Activated CD8-positive, alpha-beta memory T cell treated with anti-CD3 and anti-CD28 coated beads for 4 hours (primary cell): ENCODE data around the gene PTPA.
"Not testable (repeated sequence)": the region's sequence is repeated elsewhere in the genome, so short reads cannot be mapped to it uniquely, and the experiment has no call there.

ENCODE experiments used
- DNase-seq, 2 donors: peaks; one replicate each; pipeline ENCODE4 v3.0.0-alpha.2; 2020; ENCODE audit warnings: low read depth in 2 of 2

The PTPA gene

DNA sequence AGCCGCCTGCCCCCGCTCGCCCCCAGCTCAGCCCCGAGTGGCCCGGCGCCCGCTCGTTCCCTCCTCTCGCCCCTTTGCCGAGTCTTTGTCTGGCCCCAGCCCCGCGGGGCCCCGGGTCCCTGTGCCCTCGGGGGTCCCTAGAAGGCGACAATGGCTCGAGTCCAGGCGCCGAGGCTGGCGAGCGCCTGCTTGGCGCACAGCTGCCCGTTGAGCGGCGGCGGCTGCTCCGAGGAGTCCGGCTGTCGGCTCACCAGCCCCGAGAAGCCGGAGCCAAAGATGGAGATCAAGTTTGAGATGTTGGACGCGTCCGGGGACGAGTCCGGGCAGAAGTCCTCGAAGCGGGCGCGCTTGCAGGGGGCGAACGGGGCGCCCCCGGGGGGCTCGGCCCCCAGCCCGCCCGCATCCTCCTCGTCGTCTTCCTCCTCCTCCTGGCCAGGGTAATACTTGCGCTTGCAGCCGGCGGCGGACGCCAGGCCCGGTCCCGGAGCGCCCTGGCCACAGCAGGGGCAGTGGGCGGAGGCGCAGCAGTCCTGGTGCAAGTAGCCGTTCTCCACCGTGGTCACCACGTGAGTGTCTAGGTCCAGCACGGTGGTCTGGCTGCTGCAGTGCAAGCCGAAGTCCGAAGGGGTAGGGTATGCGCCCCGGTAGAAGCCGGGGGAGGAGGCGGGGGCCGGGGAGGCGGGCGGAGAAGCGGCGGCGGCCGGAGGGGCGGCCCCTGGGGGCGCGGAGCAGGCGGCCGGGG is 65.7 kb downstream of the PTPA start:
- DNase-seq = no peak

GRCh38 chr9:129177443-129177790 is 66.2 kb downstream of the PTPA start:
- DNase-seq = no peak

DNA sequence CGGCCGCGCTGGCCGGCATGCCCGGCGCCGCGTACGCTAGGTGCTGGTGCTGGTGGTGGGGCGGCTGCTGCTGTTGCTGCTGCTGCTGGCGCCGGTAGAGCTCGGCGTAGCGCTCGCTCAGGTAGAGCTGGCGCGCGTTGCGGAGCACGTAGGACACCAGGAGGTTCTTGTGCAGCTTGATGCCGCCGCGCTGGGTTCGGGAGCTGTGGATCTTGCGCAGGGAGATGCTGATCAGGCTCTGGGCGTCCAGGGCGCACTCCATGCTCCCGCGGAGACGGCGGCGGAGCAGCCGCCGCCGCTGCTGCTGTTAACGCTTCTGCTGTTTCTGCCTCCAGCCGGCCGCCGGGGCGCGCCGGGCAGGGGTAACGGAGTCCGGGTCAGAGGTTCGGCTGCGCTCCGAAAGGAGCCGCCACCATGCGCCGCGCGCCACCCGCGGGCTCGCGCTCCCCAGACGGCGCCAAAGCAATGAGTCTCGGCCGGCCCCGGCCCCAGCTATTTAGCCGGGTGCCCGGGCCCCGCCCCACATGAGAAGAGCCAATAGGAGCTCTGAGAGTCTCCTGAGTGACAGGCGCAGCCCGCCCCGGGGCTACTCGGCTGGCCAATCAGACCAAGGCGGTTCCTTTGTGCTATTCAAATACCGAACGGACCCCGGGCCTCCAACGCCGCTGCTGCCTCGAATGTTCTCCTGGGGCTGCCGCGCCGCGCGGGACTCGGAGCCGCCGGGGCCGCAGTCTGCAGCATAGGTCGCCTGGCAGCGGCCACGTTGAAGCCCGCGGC is 66.8 kb downstream of the PTPA start, which contains the start of gene IER5L:
Gene IER5L, minus strand, starts transcription at position 471 of the 777 bp plus-strand sequence. Its CDS starts 209 bp downstream, at position 262.
- DNase-seq = peak; percentile 88 to 90

DNA sequence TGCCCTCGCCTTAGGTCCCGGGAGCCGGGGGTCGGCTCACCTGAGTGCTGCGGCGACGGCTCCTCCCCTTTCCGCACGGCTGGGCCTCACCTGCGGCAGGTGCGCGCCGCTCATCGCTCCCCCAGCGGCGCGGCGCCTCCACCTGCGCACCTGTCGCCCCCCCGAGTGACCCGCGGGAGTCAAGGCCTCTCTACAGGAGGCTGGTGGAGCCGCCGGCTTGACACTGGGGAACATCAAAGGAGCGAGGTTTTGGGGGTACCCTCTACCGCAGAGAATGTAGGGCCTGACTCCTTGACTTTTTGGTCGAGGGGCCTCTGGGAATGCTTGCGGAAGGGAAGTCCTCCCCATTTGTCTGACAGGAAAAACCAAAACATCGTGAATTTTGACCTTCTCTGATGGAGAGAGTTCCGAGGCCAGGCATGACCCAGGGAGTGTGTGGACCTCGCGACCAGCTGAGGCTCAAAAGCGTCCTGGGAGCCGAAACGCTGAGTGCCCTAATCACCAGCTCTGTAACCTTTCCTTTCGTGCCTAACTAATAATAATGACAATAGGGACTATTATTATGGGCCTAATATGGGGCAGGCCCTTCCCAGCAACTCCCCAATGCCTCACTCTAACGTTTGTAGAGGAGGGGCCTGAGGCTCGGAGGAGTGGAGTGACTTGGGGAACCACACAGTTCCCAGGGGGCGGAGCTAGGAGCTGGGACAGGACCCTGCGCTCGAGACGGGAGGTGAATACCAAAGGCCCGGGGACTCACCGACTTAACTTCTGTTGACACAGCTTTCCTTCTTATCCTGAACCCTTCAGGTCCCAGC is 67.6 kb downstream of the PTPA start:
- no peak for DNase-seq

DNA sequence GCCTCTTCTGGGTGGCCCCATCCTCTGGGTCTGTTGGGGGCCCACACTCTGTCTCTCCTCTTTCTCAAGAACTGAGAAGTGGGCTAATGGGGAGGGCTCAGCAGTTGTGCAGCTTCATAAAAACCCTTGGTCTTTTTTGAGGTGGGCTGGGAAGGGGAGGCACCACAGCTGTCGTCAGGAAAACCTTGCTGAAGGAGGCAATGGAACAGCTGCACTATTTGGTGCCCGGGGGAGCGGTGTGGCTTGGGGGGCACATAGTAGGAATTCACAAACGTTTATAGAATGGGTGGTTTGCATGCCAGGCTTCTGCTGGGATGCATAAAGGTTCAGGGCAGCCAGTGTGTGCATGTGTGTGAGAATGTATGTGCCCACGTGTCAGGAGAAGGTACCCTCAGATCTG is 70.0 kb downstream of the PTPA start:
- DNase-seq = no peak

- no peak for DNase-seq
These were observed 70.9 kb downstream of the PTPA start for GRCh38 chr9:129182122-129182521.

DNA sequence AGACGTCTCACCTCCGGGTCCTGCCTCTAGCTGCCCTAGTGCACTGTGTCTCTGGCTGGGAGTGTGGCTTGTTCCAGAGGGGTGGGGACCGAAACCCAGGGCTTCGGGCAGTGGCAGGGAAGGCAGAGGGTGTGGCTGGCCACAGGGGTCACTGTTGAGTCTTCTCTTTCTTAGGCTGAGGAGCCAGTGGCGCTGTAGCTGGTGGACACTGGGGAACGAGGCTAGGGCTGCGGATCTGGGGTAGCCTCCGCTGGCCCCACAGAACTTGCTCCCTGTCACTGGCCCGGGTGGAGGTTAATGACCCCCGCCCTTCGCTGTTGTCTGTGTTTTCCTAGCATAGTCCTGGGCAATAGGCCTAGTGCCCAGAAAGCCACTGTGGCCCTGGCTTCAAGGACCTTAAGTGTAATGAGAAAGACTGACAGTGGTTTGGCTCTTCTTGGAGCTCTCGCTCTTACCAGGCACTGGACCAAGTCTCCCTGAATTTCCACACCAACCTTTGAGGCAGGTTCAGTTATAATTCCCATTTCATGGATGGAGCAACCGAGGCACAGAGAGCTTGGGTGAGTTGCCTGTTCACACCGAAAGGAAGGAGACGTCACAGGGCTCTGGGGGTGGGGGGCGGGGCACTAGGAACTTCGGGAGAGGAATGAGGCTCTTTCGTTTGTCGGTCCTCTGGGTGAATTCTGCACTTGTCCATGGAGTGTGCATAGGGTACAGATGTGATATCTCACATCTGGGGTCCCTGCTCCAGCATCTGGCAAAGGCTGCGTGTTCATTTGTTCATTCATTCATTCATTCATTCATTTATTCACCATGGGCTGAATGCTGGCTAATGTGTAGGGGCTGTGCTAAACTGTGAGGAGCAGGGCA is 71.6 kb downstream of the PTPA start:
- DNase-seq = no peak

DNA sequence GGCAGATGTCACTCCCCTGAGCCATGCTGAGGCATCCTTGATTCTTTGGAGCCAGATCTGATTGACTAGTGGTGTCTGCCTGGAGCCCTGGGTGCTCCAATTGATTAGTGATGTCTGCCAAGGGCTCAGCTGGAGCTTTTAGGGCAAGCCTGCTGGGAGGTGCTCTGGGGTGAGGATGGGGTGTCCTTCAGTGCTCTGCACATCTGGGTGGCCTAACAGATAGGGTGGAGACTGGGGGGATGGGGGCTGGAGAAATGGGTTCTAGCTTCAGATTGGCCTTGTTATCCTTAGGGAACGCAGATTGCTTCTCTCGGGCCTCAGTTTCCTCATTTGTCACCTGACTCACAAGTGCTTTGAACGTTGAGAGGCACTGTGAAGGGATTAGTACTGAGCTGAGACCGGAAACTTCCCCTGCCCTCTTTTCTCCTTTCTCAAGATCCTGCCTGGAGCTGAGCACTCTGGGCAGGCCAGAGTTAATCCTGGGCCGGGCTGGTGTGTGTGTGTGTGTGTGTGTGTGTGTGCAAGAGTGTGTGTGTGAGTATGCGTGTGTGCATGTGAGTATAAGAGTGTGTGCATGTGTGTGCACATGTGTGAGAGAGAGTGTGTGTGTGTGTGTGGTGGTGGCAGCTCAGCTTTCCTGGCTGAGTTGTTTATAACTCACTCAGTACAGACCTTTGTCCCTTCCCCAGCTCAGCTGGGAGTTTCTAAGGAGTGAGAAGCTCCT is 72.4 kb downstream of the PTPA start:
- no peak for DNase-seq

DNA sequence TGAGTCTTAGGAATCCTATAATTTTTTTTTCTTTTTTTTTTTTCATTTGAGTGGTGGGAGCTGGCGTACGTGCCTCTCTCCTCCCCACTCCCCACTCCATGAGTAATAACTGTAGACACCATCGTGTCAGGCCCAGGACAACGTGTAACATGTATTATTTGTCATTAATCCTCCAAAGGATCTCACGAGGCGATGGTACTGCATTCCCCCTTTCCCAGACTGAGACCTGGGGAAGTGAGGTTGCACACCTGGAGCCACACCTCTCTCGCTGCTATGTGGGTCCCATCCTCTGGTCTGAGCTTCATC is 73.0 kb downstream of the PTPA start:
- DNase-seq = no peak

GRCh38 chr9:129184596-129185122 is 73.4 kb downstream of the PTPA start:
- DNase-seq = no peak

DNA sequence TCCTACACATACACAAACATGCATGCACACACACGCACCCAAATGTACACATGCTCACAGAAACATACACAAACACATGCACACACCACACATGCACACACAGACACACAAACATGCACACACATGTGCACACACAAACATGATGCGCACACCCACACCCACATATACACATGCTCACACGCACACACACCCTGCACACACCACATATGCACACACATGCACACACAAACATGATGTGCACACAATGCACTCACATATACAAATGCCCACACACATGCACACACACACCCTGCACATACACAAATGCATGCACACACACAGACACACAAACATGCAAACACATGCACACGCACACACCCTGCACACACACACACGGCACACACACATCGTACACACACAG is 74.2 kb downstream of the PTPA start:
- no peak for DNase-seq

- DNase-seq = no peak
These were observed 74.8 kb downstream of the PTPA start for GRCh38 chr9:129185991-129186390.

GRCh38 chr9:129187042-129187441 is 75.8 kb downstream of the PTPA start:
- DNase-seq = no peak

DNA sequence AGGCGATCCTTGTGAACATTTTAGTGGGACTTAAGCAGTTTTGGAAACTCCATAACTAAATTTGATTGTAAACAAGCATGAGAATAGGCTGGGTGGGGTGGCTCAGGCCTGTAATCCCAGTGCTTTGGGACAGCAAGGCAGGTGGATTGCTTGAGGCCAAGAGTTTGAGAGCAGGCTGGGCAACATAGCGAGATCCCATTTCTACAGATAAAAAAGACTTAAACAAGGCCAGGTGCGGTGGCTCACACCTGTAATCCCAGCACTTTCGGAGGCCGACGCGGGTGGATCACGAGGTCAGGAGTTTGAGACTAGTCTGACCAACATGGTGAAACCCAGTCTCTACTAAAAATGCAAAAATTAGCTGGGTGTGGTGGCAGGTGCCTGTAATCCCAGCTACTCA is 78.8 kb downstream of the PTPA start:
- DNase-seq = not testable (repeated sequence)

GRCh38 chr9:129191234-129191633 is 80.0 kb downstream of the PTPA start:
- DNase-seq = no peak

DNA sequence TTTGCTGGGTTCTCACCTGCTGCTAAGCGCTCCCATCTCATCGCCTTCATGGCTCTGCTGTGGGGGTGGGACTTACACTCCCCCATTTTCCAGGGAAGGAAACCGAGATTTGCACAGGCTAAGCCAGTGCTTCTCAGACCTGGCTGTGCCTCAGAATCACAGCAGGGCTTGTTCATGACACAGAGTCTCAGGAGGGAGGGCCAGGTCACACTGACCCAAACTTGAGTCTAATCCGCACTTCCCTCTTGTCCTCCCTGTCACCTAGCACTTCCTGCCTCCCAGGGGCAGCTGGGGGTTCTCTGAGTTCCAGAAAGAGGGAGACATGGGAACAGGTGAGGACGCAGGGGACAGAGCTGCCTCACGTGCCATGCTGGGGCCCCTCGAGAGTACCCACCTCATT is 82.4 kb downstream of the PTPA start:
- DNase-seq = no peak

DNA sequence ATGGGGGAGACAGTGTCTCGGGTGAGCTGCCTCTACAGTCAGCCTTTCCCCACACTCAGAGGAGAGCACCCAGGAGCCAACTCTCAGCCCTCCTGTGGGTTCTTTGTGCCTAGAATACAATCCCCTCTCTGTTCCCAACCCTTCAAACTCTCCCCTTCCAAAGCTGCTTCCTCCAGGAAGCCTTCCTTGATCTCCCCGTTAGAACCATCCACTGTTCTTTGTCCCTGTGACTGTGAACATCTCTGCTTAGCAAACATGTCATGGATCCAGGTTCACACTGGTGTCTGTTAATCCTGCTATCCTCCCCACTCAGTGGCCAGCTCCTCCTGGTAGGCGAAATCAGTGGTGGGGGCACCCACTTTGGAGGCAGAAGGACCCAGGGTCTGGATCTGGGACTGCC is 83.0 kb downstream of the PTPA start:
- DNase-seq = no peak

DNA sequence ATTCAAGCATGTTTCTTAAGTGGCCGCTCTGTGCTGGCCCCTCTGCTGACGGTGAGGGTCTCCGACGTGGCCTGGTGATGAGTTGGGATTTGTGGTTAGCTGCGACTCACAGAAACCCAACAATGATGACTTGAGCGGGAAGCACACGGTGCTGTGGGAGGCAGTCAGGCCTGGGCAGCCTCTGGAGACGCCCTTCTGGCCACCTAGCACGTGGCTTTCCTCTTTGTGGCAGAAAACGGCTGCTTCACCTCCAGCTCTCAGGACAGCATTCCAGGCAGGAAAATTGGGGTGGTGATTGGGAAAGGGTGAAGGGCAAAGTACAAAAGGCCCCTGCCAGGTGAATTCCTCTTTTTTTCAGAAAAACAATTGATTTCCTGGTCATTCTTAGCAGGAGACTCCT is 84.4 kb downstream of the PTPA start:
- no peak for DNase-seq

- not testable (repeated sequence) for DNase-seq
These were observed 85.8 kb downstream of the PTPA start for GRCh38 chr9:129197045-129197444.

- DNase-seq = no peak
These were observed 86.7 kb downstream of the PTPA start for GRCh38 chr9:129197978-129198318.
